Testis (tissue), 2 donors: ENCODE data around the gene WDCP.

Source experiments
- POLR2A ChIP-seq: fragments of 450-650 bp; IDR thresholded peaks from one replicate; pipeline ENCODE4 v1.6.1; 2017; ENCODE audit warnings: antibody characterized with exemption, mild to moderate bottlenecking, moderate library complexity
- TF ChIP-seq, protein P1 (sequence below), 3 experiments: fragments of 450-650 bp in 2 of 3; fragments of 200-600 bp in 1 of 3; sonication (generic) in 1 of 3; IDR thresholded peaks; one replicate each; pipeline ENCODE4 v1.5.1; 2016 to 2019; ENCODE audit warnings: antibody characterized with exemption in 3 of 3, mild to moderate bottlenecking in 2 of 3, moderate library complexity in 1 of 3

DNA sequence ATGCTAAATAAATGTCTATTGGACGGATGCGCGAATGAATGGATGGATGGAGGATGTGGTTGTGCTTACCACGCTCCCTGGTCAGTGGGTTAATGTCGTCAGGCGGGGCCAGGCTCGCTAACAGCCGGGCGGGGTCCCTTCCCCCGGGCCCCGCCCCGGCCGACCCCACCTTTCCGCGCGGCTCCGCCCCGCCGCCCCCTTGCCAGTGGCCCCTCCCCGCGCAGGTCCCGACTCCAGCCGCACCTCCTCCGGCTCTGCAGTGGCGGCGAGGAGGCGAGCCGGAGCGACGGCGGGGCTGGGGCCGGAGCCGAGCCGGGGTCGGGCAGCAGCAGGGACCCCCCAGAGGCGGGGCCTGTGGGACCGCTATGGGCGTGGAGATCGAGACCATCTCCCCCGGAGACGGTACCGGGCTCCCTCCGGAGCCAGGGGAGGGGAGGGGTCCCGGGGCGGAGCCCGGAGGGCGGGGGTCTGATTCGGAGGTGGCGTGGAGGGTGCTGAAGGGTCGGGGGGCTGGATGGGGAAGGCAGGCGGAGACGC lies 2.4 kb upstream of the WDCP start, which contains the start of gene FKBP1B:
- TF ChIP-seq, protein P1, sequence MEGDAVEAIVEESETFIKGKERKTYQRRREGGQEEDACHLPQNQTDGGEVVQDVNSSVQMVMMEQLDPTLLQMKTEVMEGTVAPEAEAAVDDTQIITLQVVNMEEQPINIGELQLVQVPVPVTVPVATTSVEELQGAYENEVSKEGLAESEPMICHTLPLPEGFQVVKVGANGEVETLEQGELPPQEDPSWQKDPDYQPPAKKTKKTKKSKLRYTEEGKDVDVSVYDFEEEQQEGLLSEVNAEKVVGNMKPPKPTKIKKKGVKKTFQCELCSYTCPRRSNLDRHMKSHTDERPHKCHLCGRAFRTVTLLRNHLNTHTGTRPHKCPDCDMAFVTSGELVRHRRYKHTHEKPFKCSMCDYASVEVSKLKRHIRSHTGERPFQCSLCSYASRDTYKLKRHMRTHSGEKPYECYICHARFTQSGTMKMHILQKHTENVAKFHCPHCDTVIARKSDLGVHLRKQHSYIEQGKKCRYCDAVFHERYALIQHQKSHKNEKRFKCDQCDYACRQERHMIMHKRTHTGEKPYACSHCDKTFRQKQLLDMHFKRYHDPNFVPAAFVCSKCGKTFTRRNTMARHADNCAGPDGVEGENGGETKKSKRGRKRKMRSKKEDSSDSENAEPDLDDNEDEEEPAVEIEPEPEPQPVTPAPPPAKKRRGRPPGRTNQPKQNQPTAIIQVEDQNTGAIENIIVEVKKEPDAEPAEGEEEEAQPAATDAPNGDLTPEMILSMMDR (IDR thresholded peaks at IDR 0.05) = no peak
- no peak for TF ChIP-seq POLR2A
